ENCODE results near the gene TRIO.

Gene TRIO

GRCh38 chr5:14443671-14444093 lies 300.5 kb downstream of the TRIO start:
- POLR2A ChIA-PET (ENCODE audit: low non-redundant PET), result no interaction called here
- TF ChIP-seq, protein P1, sequence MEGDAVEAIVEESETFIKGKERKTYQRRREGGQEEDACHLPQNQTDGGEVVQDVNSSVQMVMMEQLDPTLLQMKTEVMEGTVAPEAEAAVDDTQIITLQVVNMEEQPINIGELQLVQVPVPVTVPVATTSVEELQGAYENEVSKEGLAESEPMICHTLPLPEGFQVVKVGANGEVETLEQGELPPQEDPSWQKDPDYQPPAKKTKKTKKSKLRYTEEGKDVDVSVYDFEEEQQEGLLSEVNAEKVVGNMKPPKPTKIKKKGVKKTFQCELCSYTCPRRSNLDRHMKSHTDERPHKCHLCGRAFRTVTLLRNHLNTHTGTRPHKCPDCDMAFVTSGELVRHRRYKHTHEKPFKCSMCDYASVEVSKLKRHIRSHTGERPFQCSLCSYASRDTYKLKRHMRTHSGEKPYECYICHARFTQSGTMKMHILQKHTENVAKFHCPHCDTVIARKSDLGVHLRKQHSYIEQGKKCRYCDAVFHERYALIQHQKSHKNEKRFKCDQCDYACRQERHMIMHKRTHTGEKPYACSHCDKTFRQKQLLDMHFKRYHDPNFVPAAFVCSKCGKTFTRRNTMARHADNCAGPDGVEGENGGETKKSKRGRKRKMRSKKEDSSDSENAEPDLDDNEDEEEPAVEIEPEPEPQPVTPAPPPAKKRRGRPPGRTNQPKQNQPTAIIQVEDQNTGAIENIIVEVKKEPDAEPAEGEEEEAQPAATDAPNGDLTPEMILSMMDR (conservative IDR thresholded peaks at IDR 0.05; ENCODE audit: low read depth), result no peak
- CTCF ChIA-PET, result interaction anchor here (0.6 kb wide), 1 partner anchor 9 kb away, joined by 3 read pairs; no protein-coding TSS in a partner anchor
- DNase-seq (ENCODE audit: low spot score), result no peak
- H3K27ac ChIP-seq, result no peak overlapping the region

GRCh38 chr5:14444161-14444560 lies 301.0 kb downstream of the TRIO start:
- no peak for DNase-seq (ENCODE audit: low spot score)
- ChIA-PET POLR2A (ENCODE audit: low non-redundant PET) (no interaction called here), CTCF (no interaction called here)
- TF ChIP-seq, protein P1 (conservative IDR thresholded peaks at IDR 0.05; ENCODE audit: low read depth), result no peak
- H3K27ac ChIP-seq, result no peak overlapping the region

GRCh38 chr5:14445013-14445412 lies 301.9 kb downstream of the TRIO start:
- TF ChIP-seq, protein P1 (conservative IDR thresholded peaks at IDR 0.05; ENCODE audit: low read depth), result no peak
- H3K27ac ChIP-seq, result no peak overlapping the region
- POLR2A ChIA-PET (ENCODE audit: low non-redundant PET), result no interaction called here
- DNase-seq (ENCODE audit: low spot score), result peak; percentile 15
- CTCF ChIA-PET, result no interaction called here

DNA sequence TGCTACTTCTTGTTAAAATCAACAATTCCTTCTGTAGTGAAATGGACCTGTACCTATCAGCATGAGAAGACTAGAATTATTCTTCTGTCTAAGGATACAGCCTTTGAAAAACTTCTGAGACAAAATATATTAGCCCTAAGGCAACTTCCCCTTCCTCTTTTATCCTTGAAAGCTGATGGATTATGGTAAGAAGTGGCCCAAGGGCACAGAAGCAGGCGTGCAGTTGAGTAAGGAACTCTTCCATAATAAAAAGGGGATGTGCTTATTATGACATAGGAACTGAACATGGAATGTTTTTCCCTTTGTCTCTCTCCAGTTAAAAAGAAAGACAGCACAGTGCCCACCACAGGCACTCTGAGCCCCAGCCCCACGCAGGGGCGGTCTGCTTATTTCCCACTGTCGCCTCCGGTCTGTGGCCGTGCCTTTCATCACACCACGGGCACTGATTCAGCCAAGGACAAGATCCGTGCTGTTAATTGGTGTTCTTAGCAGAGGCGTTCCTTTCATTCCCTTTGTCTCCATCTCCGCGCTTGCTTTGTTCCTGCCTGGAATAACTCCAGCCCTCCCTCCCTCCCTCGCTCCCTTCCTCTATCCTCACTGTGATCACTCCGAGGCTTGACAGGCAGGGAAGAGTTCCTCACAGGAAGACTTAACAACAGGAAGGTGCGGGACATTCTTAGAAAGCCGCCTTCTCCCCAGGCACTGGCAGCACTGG lies 302.6 kb downstream of the TRIO start:
- ChIA-PET CTCF (no interaction called here), POLR2A (ENCODE audit: low non-redundant PET) (interaction anchor here (0.6 kb wide), 1 partner anchor 19 kb away, joined by 7 read pairs; no protein-coding TSS in a partner anchor)
- no peak overlapping the region for H3K27ac ChIP-seq
- DNase-seq (ENCODE audit: low spot score), result no peak
- TF ChIP-seq, protein P1 (conservative IDR thresholded peaks at IDR 0.05; ENCODE audit: low read depth), result no peak

DNA sequence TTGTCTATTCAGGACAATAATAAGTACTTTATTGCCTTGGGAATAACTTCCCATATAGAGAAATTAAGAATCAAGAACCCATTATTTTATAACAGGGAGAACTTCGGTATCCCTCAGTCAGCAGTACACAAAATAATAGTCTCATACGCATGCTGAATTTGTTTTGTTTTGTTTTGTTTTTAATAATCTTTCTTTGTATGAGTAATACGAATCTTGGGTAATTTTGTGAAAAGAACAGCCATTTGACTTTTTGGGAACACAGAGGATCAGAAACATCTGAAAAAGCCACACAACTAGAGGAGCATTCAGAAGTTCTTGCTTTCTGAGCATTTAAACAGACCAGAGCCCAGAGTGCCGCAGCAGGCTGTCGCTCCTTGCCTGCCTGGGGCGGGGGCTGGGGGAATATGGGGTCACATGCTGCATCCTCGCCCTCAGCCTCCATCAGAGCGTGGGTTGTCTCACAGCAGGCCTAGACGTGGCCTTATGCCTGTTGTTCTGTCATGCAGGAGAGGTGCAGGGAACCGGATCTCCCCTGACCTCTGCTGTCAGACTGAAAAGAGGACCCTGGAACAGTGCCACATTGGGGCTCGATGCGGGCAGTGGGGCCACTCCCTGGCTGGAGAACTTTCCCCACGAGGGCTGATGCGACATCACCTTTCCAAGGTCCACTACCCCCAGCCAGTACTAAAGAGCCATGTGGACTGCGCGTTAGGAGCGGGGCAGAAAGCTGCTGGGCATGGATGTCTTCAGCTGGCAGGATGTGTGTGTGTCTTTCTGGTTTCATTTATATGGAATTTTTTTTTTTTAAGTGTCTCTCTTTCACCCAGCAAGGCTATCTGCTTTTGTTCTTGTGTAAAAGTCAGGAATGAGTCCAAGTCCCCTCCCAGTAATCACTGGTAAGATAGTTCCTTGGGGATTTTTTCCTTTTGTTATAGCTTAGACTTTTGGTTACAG lies 305.1 kb downstream of the TRIO start:
- ChIA-PET CTCF (no interaction called here), POLR2A (ENCODE audit: low non-redundant PET) (no interaction called here)
- H3K27ac ChIP-seq, result peak overlapping the region; percentile 57
- DNase-seq (ENCODE audit: low spot score), result no peak
- TF ChIP-seq, protein P1 (conservative IDR thresholded peaks at IDR 0.05; ENCODE audit: low read depth), result no peak

GRCh38 chr5:14449052-14449661 lies 306.0 kb downstream of the TRIO start:
- POLR2A ChIA-PET (ENCODE audit: low non-redundant PET), result no interaction called here

More at GRCh38 chr5:14449052-14449661, 306.0 kb downstream of the TRIO start:
- CTCF ChIA-PET, result no interaction called here
- peak overlapping the region; percentile 23; the same call in 1 of the 2 replicates for H3K27ac ChIP-seq
- TF ChIP-seq, protein P1 (conservative IDR thresholded peaks at IDR 0.05; ENCODE audit: low read depth), result no peak
- no peak for DNase-seq (ENCODE audit: low spot score)

Measured in RWPE1 (cell line).